ENCODE results near the gene PDE6D. TPM values are rescaled to one million over a fixed set of nuclear protein-coding genes. Genes with fewer than 3 reads are reported as not detected.
A peak's percentile ranks its signal among the peaks of the same experiment; 100 is the strongest.

The PDE6D gene
- total and polyA plus RNA-seq, 2 experiments from 2014 or later: 35.2 to 55.6 TPM

- TF ChIP-seq, protein P1, sequence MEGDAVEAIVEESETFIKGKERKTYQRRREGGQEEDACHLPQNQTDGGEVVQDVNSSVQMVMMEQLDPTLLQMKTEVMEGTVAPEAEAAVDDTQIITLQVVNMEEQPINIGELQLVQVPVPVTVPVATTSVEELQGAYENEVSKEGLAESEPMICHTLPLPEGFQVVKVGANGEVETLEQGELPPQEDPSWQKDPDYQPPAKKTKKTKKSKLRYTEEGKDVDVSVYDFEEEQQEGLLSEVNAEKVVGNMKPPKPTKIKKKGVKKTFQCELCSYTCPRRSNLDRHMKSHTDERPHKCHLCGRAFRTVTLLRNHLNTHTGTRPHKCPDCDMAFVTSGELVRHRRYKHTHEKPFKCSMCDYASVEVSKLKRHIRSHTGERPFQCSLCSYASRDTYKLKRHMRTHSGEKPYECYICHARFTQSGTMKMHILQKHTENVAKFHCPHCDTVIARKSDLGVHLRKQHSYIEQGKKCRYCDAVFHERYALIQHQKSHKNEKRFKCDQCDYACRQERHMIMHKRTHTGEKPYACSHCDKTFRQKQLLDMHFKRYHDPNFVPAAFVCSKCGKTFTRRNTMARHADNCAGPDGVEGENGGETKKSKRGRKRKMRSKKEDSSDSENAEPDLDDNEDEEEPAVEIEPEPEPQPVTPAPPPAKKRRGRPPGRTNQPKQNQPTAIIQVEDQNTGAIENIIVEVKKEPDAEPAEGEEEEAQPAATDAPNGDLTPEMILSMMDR (conservative IDR thresholded peaks at IDR 0.05; ENCODE audit: low read depth in 2 of 2): no peak
Observed at GRCh38 chr2:231709636-231709980, 71.5 kb downstream of the PDE6D start (continued).

GRCh38 chr2:231708773-231709635 lies 72.1 kb downstream of the PDE6D start:
- peaks cover 22% of the 10 kb centered on the region for H3K9me3 Mint-ChIP-seq
- Histone ChIP-seq H2AFZ (no peak overlapping the region), H3K27ac (ENCODE audit: low read depth) (peak overlapping the region; percentile 99), H3K79me2 (replicated peaks; ENCODE audit: insufficient read depth) (peaks cover 72% of the 10 kb centered on the region), H3K4me3 (peak overlapping the region; percentile 88), H3K27me3 (ENCODE audit: insufficient read depth) (no peaks in the 10 kb centered on the region), H4K20me1 (replicated peaks; ENCODE audit: insufficient read depth) (peaks cover 17% of the 10 kb centered on the region), H3K9me2 (ENCODE audit: insufficient read depth) (no peaks in the 10 kb centered on the region), H3F3A (replicated peaks; ENCODE audit: low read depth) (peaks cover 41% of the 10 kb centered on the region), H3K36me3 (ENCODE audit: insufficient read depth) (peaks cover 29% of the 10 kb centered on the region), H3K4me2 (peak overlapping the region; percentile 100), H3K4me1 (ENCODE audit: insufficient read depth) (peaks cover 29% of the 10 kb centered on the region)
- no peak for DNase-seq (ENCODE audit: low spot score)
- H3K27me3 Mint-ChIP-seq (ENCODE audit: insufficient read depth, low read depth, poor library complexity): peaks cover 59% of the 10 kb centered on the region
- H3K4me1 Mint-ChIP-seq: peaks cover 25% of the 10 kb centered on the region
- ATAC-seq: no peak
- peak overlapping the region; percentile 100 for H3K27ac Mint-ChIP-seq
- H3K4me3 Mint-ChIP-seq: peak overlapping the region; percentile 99
- H3K36me3 Mint-ChIP-seq (ENCODE audit: low read depth): peaks cover 50% of the 10 kb centered on the region
- TF ChIP-seq STAT1 (IDR thresholded peaks at IDR 0.05; ENCODE audit: unreplicated experiment) (no peak), CREB1 (CRISPR knock-in tag; IDR thresholded peaks at IDR 0.05; ENCODE audit: low read depth) (no peak), ZNF331 (CRISPR knock-in tag; IDR thresholded peaks at IDR 0.05; ENCODE audit: low read depth) (no peak), ZNF462 (CRISPR knock-in tag; IDR thresholded peaks at IDR 0.05) (no peak), ZNF114 (CRISPR knock-in tag; IDR thresholded peaks at IDR 0.05) (no peak), NANOG (IDR thresholded peaks at IDR 0.05; ENCODE audit: borderline replicate concordance) (no peak), JUNB (IDR thresholded peaks at IDR 0.05; ENCODE audit: unreplicated experiment) (no peak), EZH2 (IDR thresholded peaks at IDR 0.05; ENCODE audit: low read depth, unreplicated experiment) (no peak), ETS1 (IDR thresholded peaks at IDR 0.05) (no peak), EZH2phosphoT487 (IDR thresholded peaks at IDR 0.05; ENCODE audit: unreplicated experiment) (no peak)
- TF ChIP-seq, protein P1 (conservative IDR thresholded peaks at IDR 0.05; ENCODE audit: low read depth in 2 of 2): no peak

Measured in GM23338 (cell line).